Astrocyte of the cerebellum (primary cell): Measurements from ENCODE around the gene ATP12A.

ENCODE experiments used
- DNase-seq: peaks from one replicate; pipeline ENCODE4 v3.0.0-alpha.2; 2011; ENCODE audit warnings: low read depth
- H3K4me3 ChIP-seq: 2 replicates; pipeline ENCODE4 v1.5.1; 2011; ENCODE audit warnings: mild to moderate bottlenecking, low read depth, low read length, moderate library complexity
- CTCF ChIP-seq: IDR thresholded peaks from 2 replicates; pipeline ENCODE4 v1.5.1; 2012; ENCODE audit warnings: low read length, low read depth, moderate library complexity, mild to moderate bottlenecking; ENCODE audit errors: missing control alignments
- in situ Hi-C: cut with HindIII; loops from 2 replicates; pipeline ENCODE4 v1.10.0; 2017; ENCODE audit warnings: low sequenced_read_pairs

The ATP12A gene

GRCh38 chr13:24650161-24650560 is 30.0 kb upstream of the ATP12A start:
- DNase-seq, result peak; percentile 26
- TF ChIP-seq CTCF, result no peak
- in situ Hi-C loops, result no loop called here
- H3K4me3 ChIP-seq, result no peak overlapping the region

- in situ Hi-C loops, result no loop called here
- no peak for DNase-seq
Measured at GRCh38 chr13:24651718-24652345, 28.4 kb upstream of the ATP12A start.

GRCh38 chr13:24652359-24652758 is 27.8 kb upstream of the ATP12A start:
- DNase-seq, result no peak
- no peak for TF ChIP-seq CTCF
- in situ Hi-C loops, result no loop called here
- no peak overlapping the region for H3K4me3 ChIP-seq

More at GRCh38 chr13:24651718-24652345, 28.4 kb upstream of the ATP12A start:
- no peak overlapping the region for H3K4me3 ChIP-seq
- TF ChIP-seq CTCF, result no peak

DNA sequence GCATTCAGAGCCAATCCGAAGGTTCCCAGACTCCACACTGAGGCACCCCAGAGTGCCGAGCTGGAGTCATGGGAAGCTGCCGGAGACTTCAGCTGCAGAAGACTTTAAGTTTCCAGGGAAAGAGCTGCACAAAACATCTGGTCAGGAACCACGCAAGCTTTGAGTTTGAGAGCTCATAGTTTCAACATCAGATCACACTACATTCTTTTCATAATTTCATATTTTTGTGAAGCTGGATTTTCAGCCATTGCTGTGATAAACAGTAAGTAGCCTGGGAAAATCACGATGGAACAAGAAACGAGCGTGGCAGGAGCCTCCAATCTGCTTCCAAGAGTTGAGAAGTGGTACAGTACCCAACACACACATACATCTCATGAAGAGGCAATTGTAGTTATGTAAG is 25.5 kb upstream of the ATP12A start:
- DNase-seq, result no peak
- TF ChIP-seq CTCF, result no peak
- in situ Hi-C loops, result no loop called here
- no peak overlapping the region for H3K4me3 ChIP-seq

DNA sequence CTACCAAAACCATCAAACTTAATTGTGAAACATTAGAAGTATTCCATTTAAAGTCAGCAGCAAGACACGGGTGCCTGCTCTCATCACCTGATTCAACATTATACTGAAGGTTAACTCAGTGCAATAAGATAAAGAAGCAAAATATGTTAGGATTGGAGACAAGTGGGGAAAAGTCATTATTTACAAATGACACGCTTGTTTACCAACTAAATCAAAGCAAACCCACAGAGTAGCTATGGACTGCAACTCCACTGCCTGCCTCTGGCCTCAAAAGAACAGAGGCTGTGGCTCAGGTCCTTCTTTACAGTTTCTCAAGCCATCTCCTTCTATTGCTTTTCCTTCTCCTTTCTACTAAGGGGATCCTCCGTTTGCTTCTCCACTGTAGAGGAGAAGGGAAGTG is 21.0 kb upstream of the ATP12A start:
- no peak for TF ChIP-seq CTCF
- no peak overlapping the region for H3K4me3 ChIP-seq
- in situ Hi-C loops, result no loop called here
- no peak for DNase-seq

DNA sequence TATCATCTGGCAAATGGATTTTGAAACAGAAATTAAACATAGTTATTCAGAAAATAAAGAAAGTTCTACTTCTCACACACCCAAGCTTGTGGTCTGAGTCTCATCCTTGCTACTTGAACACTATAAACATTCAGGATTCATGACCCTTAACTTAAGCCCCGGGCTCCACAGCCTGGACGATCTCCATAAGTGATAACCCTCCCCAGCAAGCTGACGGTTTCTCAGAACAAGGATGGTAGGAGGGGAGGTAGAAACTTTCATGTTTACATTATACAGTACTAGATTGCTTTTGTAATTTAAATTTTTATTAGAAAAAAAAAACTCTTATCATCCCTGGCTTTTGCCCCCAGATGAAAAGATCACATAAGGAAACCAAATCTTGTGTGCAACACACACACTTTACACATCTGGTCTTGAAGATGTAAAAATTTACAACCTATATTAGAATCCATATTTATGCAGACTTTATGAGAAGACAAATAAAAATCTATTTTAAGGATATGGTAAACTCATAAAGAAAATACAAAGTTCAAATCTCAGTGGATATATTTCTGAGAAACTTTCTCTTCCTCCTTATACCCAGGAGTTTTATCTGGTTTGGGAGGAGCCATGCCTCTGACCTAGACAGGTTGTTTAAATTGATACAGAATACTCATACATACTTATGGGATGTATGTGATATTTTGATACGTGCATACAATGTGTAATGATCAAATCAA is 20.0 kb upstream of the ATP12A start:
- H3K4me3 ChIP-seq, result no peak overlapping the region
- no peak for TF ChIP-seq CTCF
- in situ Hi-C loops, result no loop called here
- no peak for DNase-seq
